GM12878 (cell line): ENCODE measurements around the gene ERC1. TPM values are rescaled to one million over a fixed set of nuclear protein-coding genes. Genes with fewer than 3 reads are reported as not detected.

Experiments
- ATAC-seq: fragments of 200-7000 bp; cut with Tn5 transposase; 3 replicates; pipeline ENCODE4 v1.9.1; 2020; ENCODE audit warnings: mild to moderate bottlenecking, moderate library complexity
- BruUV-seq: library from RNA; stranded (reverse); fragments of 400-500 nt; replicated peaks from 2 replicates; lab custom pipeline; 2021; lab: Mats Ljungman, UMichigan
- CTCF ChIA-PET: fragments of 300-600 bp; sonication (Branson Sonifier 250); formaldehyde crosslinking; extraction: SDS; loops from one replicate; lab custom pipeline; 2021; ENCODE audit warnings: inconsistent platforms; lab: Yijun Ruan, JAX
- POLR2A ChIA-PET: fragments of 350-600 bp; formaldehyde crosslinking; extraction: SDS; loops from one replicate; lab custom pipeline; 2021; ENCODE audit warnings: inconsistent platforms; lab: Charles Lee
- RAD21 ChIA-PET: fragments of 300-600 bp; sonication (Branson Sonifier 250); formaldehyde crosslinking; loops from one replicate; lab custom pipeline; 2023; ENCODE audit warnings: antibody characterized with exemption; ENCODE audit not compliant: unreplicated experiment; lab: Charles Lee
- SMC1A ChIA-PET: fragments of 300-600 bp; sonication (Branson Sonifier 250); formaldehyde crosslinking; loops from one replicate; lab custom pipeline; 2023; ENCODE audit not compliant: unreplicated experiment, uncharacterized antibody; lab: Charles Lee
- DNase-seq: peaks from one replicate; pipeline ENCODE4 v3.0.0-alpha.2; 2011; ENCODE audit warnings: low read depth, low spot score
- FAIRE-seq: peaks from 3 replicates; lab custom pipeline; 2011; peaks lifted over from hg19 to GRCh38; lab: Jason Lieb, UNC
- H2AFZ ChIP-seq: 2 replicates; pipeline ENCODE4 v1.6.0; 2011; ENCODE audit warnings: low read depth, low read length, control low read depth; ENCODE audit not compliant: control insufficient read depth
- H3K27ac ChIP-seq: 2 replicates; pipeline ENCODE4 v1.5.1; 2011; ENCODE audit warnings: control low read depth; ENCODE audit not compliant: control insufficient read depth, insufficient read depth
- H3K27me3 ChIP-seq, 2 experiments: replicated peaks in 1 of 2; 2 replicates each; pipeline versions ENCODE4 v1.6.0 to v1.6.1; 2011; ENCODE audit warnings: low read length in 1 of 2; ENCODE audit not compliant: control insufficient read depth in 2 of 2, insufficient read depth in 2 of 2
- H3K36me3 ChIP-seq, 2 experiments: 2 replicates each; pipeline ENCODE4 v1.5.1; 2011; ENCODE audit warnings: low read length in 1 of 2; ENCODE audit not compliant: control insufficient read depth in 2 of 2, insufficient read depth in 2 of 2
- H3K4me1 ChIP-seq: 2 replicates; pipeline ENCODE4 v1.6.1; 2011; ENCODE audit warnings: mild to moderate bottlenecking, low read length, moderate library complexity, mixed read lengths; ENCODE audit not compliant: control insufficient read depth, insufficient read depth
- H3K4me2 ChIP-seq: 2 replicates; pipeline ENCODE4 v1.6.0; 2011; ENCODE audit warnings: control low read depth; ENCODE audit not compliant: control insufficient read depth, insufficient read depth
- H3K4me3 ChIP-seq: fragments of 200-600 bp; sonication (generic); 2 replicates; pipeline ENCODE4 v1.5.1; 2016
- H3K79me2 ChIP-seq: 2 replicates; pipeline ENCODE4 v1.6.0; 2011; ENCODE audit warnings: low read length; ENCODE audit not compliant: control insufficient read depth, insufficient read depth
- H3K9ac ChIP-seq: 2 replicates; pipeline ENCODE4 v1.8.0; 2011; ENCODE audit warnings: low read length, control low read depth, mixed read lengths; ENCODE audit not compliant: control insufficient read depth, insufficient read depth
- H3K9me3 ChIP-seq: replicated peaks from 3 replicates; pipeline ENCODE4 v1.5.1; 2011; ENCODE audit warnings: mild to moderate bottlenecking, low read length; ENCODE audit not compliant: control insufficient read depth, insufficient read depth
- H4K20me1 ChIP-seq: 2 replicates; pipeline ENCODE4 v1.6.0; 2011; ENCODE audit not compliant: control insufficient read depth, insufficient read depth
- BACH1 ChIP-seq: fragments of 450-650 bp; IDR thresholded peaks from 2 replicates; pipeline ENCODE4 v1.6.1; 2017; ENCODE audit warnings: mild to moderate bottlenecking, borderline replicate concordance
- CHD2 ChIP-seq: IDR thresholded peaks from 2 replicates; pipeline ENCODE4 v1.6.1; 2011; ENCODE audit warnings: low read depth, low read length, improper control_type of control experiment, borderline replicate concordance
- DPF2 ChIP-seq: fragments of 450-650 bp; IDR thresholded peaks from 2 replicates; pipeline ENCODE4 v1.6.1; 2017; ENCODE audit warnings: mild to moderate bottlenecking
- NFYB ChIP-seq: IDR thresholded peaks from 2 replicates; pipeline ENCODE4 v1.6.1; 2011; ENCODE audit warnings: low read depth, mild to moderate bottlenecking, low read length, improper control_type of control experiment, moderate library complexity; ENCODE audit not compliant: insufficient read depth
- PRDM15 ChIP-seq: fragments of 450-650 bp; formaldehyde crosslinking; IDR thresholded peaks from 2 replicates; pipeline ENCODE4 v1.4.0; 2020; ENCODE audit warnings: mild to moderate bottlenecking, moderate library complexity
- SMARCA5 ChIP-seq: fragments of 450-650 bp; IDR thresholded peaks from 2 replicates; pipeline ENCODE4 v1.6.1; 2017; ENCODE audit warnings: mild to moderate bottlenecking
- WGBS: methylation state at CpG from one replicate; pipeline ENCODE4 v1.1.6; 2016; ENCODE audit warnings: low lambda C conversion rate; ENCODE audit not compliant: insufficient replicate concordance, insufficient coverage; ENCODE audit errors: missing lambda C conversion rate; 5-methylcytosine and 5-hydroxymethylcytosine counted together
- in situ Hi-C: fragments of 300-500 bp; cut with MboI; formaldehyde crosslinking; loops from 9 replicates; pipeline ENCODE4 v1.14.3; 2018; ENCODE audit warnings: mixed read lengths
- intact Hi-C: fragments of 100-400 bp; cut with micrococcal nuclease; formaldehyde crosslinking; loops from one replicate; pipeline ENCODE4 v1.14.2; 2022; ENCODE audit not compliant: unreplicated experiment
- polyA plus RNA-seq, 11 experiments: library from polyadenylated mRNA; depleted of rRNA in 4 of 11; unstranded in 6 of 11; stranded (reverse) in 5 of 11; fragments of >200 nt; fragmentation: Nextera tagmentation in 4 of 11; fragmentation: Illumina TruSeq in 1 of 11; extraction: Ambion mirVana in 4 of 11; extraction: Trizol in 1 of 11; gene quantifications; 1 replicate in 1 of 11; 2 replicates in 10 of 11; pipeline versions ENCODE4 v1.2.1 to v1.2.3, GENCODE V29; 2011 to 2016; ENCODE audit warnings: inconsistent platforms in 2 of 11, missing spikeins in 2 of 11, low read depth in 1 of 11
- total RNA-seq, 4 experiments: library from RNA; depleted of rRNA in 3 of 4; stranded (reverse); fragments of >200 nt in 3 of 4; fragmentation: Illumina TruSeq in 1 of 4; extraction: Trizol in 1 of 4; gene quantifications; 2 replicates each; pipeline versions ENCODE4 v1.2.1 to v1.2.3, GENCODE V29; 2013 to 2021
- TF ChIP-seq, protein P1 (sequence below): IDR thresholded peaks from 2 replicates; pipeline ENCODE4 v1.6.1; 2012; ENCODE audit warnings: improper control_type of control experiment, low read depth, low read length; ENCODE audit not compliant: insufficient replicate concordance
- TF ChIP-seq, protein P2 (sequence below): IDR thresholded peaks from 2 replicates; pipeline ENCODE4 v1.6.1; 2012; ENCODE audit warnings: low read length, inconsistent platforms
- TF ChIP-seq, protein P3 (sequence below): fragments of 450-650 bp; IDR thresholded peaks from 2 replicates; pipeline ENCODE4 v1.6.1; 2017; ENCODE audit warnings: low read depth, mild to moderate bottlenecking, moderate library complexity

ERC1 gene
- total and polyA plus RNA-seq, 10 of the 15 experiments (the other 5 are each of a cell fraction or from before 2014, with no cell fraction given) = 0.75 to 8.0 (median 5.0) TPM

DNA sequence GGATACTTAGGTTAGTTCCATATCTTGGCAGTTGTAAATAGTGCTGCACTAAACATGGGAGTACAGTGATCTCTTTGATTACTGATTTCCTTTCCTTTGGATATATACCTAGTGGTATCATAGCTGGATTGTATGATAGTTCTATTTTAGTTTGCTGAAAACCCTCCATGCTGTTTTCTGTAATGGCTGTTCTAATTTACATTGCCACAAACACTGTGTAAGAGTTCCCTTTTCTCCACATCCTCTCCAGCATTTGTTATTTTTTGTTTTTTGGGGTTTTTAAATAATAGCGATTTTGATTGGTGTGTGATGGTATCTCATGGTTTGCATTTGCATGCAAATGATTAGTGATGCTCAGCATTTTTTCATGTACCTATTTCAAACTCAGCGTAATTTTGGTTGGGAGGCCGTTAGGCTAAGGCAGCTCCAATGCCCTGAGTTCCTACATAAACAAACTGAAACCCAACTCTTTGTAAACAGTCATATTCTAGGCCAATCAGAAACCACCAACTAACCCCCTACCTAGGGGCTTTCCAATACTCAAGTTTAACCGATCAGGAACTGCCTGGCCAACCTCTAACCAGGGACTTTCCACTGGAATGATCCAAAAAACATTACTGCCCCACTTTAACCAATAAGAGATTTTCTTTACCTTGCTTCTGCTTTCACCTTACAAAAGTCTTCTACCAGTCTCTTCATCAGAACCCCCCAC is 431.7 kb downstream of the ERC1 start:
- ChIA-PET RAD21 (interaction anchor here (0.8 to 1.4 kb wide), 6 partner anchors 23 to 305 kb away, joined by 3 to 4 read pairs (median 4); no protein-coding TSS in a partner anchor), CTCF (interaction anchor here (0.5 to 1.3 kb wide), 4 partner anchors 14 to 305 kb away, joined by 3 to 5 read pairs (median 4); no protein-coding TSS in a partner anchor), POLR2A (interaction anchor here (1.2 kb wide), 1 partner anchor 110 kb away, joined by 3 read pairs; no protein-coding TSS in a partner anchor), SMC1A (interaction anchor here (0.6 to 2.6 kb wide), 11 partner anchors 10 to 305 kb away, joined by 3 to 10 read pairs (median 5); no protein-coding TSS in a partner anchor)
- peak; percentile 78 for FAIRE-seq
- WGBS = 50% methylated on average over 4 of the region's 4 CpGs
- H3K27me3 ChIP-seq = no peaks in the 10 kb centered on the region
- in situ Hi-C loops = no loop called here
- H2AFZ ChIP-seq = peak overlapping the region; percentile 42; the same call in 1 of the 2 replicates
- H3K36me3 ChIP-seq = no peaks in the 10 kb centered on the region
- intact Hi-C loops = loop anchor here (5.0 kb wide), 2 partner anchors 110 to 180 kb away; no protein-coding TSS in a partner anchor
- DNase-seq = peak; percentile 83
- H3K79me2 ChIP-seq = no peaks in the 10 kb centered on the region
- H3K9ac ChIP-seq = no peak overlapping the region
- BruUV-seq = no TSS peak
- peak; percentile 98 for ATAC-seq
- no peaks in the 10 kb centered on the region for H3K4me1 ChIP-seq
- peaks cover 24% of the 10 kb centered on the region for H3K9me3 ChIP-seq
- H3K4me3 ChIP-seq = no peak overlapping the region
- peak overlapping the region; percentile 27 for H3K4me2 ChIP-seq
- no peaks in the 10 kb centered on the region for H4K20me1 ChIP-seq
- H3K27ac ChIP-seq = peak overlapping the region; percentile 75
- TF ChIP-seq PRDM15 (CRISPR knock-in tag) = no peak
- TF ChIP-seq BACH1 = no peak
- TF ChIP-seq, protein P1, sequence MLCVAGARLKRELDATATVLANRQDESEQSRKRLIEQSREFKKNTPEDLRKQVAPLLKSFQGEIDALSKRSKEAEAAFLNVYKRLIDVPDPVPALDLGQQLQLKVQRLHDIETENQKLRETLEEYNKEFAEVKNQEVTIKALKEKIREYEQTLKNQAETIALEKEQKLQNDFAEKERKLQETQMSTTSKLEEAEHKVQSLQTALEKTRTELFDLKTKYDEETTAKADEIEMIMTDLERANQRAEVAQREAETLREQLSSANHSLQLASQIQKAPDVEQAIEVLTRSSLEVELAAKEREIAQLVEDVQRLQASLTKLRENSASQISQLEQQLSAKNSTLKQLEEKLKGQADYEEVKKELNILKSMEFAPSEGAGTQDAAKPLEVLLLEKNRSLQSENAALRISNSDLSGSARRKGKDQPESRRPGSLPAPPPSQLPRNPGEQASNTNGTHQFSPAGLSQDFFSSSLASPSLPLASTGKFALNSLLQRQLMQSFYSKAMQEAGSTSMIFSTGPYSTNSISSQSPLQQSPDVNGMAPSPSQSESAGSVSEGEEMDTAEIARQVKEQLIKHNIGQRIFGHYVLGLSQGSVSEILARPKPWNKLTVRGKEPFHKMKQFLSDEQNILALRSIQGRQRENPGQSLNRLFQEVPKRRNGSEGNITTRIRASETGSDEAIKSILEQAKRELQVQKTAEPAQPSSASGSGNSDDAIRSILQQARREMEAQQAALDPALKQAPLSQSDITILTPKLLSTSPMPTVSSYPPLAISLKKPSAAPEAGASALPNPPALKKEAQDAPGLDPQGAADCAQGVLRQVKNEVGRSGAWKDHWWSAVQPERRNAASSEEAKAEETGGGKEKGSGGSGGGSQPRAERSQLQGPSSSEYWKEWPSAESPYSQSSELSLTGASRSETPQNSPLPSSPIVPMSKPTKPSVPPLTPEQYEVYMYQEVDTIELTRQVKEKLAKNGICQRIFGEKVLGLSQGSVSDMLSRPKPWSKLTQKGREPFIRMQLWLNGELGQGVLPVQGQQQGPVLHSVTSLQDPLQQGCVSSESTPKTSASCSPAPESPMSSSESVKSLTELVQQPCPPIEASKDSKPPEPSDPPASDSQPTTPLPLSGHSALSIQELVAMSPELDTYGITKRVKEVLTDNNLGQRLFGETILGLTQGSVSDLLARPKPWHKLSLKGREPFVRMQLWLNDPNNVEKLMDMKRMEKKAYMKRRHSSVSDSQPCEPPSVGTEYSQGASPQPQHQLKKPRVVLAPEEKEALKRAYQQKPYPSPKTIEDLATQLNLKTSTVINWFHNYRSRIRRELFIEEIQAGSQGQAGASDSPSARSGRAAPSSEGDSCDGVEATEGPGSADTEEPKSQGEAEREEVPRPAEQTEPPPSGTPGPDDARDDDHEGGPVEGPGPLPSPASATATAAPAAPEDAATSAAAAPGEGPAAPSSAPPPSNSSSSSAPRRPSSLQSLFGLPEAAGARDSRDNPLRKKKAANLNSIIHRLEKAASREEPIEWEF = no peak
- TF ChIP-seq DPF2 = 0 out of 2 replicates have a peak, but pooled peaks have one; percentile 37
- TF ChIP-seq, protein P2, sequence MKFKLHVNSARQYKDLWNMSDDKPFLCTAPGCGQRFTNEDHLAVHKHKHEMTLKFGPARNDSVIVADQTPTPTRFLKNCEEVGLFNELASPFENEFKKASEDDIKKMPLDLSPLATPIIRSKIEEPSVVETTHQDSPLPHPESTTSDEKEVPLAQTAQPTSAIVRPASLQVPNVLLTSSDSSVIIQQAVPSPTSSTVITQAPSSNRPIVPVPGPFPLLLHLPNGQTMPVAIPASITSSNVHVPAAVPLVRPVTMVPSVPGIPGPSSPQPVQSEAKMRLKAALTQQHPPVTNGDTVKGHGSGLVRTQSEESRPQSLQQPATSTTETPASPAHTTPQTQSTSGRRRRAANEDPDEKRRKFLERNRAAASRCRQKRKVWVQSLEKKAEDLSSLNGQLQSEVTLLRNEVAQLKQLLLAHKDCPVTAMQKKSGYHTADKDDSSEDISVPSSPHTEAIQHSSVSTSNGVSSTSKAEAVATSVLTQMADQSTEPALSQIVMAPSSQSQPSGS = no peak
- peak; percentile 63 for TF ChIP-seq NFYB
- 0 out of 2 replicates have a peak, but pooled peaks have one; percentile 21 for TF ChIP-seq CHD2
- TF ChIP-seq, protein P3, sequence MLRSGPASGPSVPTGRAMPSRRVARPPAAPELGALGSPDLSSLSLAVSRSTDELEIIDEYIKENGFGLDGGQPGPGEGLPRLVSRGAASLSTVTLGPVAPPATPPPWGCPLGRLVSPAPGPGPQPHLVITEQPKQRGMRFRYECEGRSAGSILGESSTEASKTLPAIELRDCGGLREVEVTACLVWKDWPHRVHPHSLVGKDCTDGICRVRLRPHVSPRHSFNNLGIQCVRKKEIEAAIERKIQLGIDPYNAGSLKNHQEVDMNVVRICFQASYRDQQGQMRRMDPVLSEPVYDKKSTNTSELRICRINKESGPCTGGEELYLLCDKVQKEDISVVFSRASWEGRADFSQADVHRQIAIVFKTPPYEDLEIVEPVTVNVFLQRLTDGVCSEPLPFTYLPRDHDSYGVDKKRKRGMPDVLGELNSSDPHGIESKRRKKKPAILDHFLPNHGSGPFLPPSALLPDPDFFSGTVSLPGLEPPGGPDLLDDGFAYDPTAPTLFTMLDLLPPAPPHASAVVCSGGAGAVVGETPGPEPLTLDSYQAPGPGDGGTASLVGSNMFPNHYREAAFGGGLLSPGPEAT = peak; percentile 94
- peak; percentile 85; the same call in 1 of the 2 replicates for TF ChIP-seq SMARCA5
